Muscle of leg (tissue), 11 donors: Measurements from ENCODE around the gene EFCAB6. TPM values are rescaled to one million over a fixed set of nuclear protein-coding genes. Genes with fewer than 3 reads are reported as not detected.

Experiments used
- DNase-seq: peaks from one replicate; pipeline ENCODE4 v3.0.0; 2013
- H3K27ac ChIP-seq: one replicate; pipeline ENCODE4 v1.5.1; 2013; ENCODE audit warnings: mild to moderate bottlenecking, low read length, control low read depth
- H3K27me3 ChIP-seq: one replicate; pipeline ENCODE4 v1.6.1; 2013; ENCODE audit warnings: low read length; ENCODE audit not compliant: control insufficient read depth, insufficient read depth
- H3K36me3 ChIP-seq: one replicate; pipeline ENCODE4 v1.6.1; 2013; ENCODE audit warnings: low read length; ENCODE audit not compliant: control insufficient read depth, insufficient read depth
- H3K4me1 ChIP-seq: one replicate; pipeline ENCODE4 v1.6.1; 2013; ENCODE audit warnings: low read length; ENCODE audit not compliant: control insufficient read depth, insufficient read depth
- H3K4me3 ChIP-seq: one replicate; pipeline ENCODE4 v1.5.1; 2013; ENCODE audit warnings: low read length, control low read depth
- H3K9me3 ChIP-seq: replicated peaks from 2 replicates; pipeline ENCODE4 v1.6.1; 2013; ENCODE audit warnings: low read depth, low read length; ENCODE audit not compliant: control insufficient read depth
- WGBS: methylation state at CpG from one replicate; pipeline ENCODE4 v1.1.5; 2013; ENCODE audit warnings: missing lambda C conversion rate; ENCODE audit not compliant: insufficient coverage; 5-methylcytosine and 5-hydroxymethylcytosine counted together
- polyA plus RNA-seq, 8 donors: library from polyadenylated mRNA; unstranded; fragments of 120-200 nt; gene quantifications; one replicate each; pipeline versions ENCODE4 v1.2.1 to v1.2.3, GENCODE V29; 2013; ENCODE audit warnings: inconsistent platforms in 1 of 8, low replicate concordance in 1 of 8; ENCODE audit not compliant: insufficient read length in 8 of 8, insufficient read depth in 1 of 8
- total RNA-seq: library from RNA; stranded (reverse); fragments of 120-200 nt; gene quantifications from one replicate; pipeline ENCODE4 v1.2.4, GENCODE V29; 2013

Gene EFCAB6
- total and polyA plus RNA-seq, 9 donors, result 0.63 to 1.6 (median 1.1) TPM

- H3K27ac ChIP-seq, result no peak overlapping the region
- H3K36me3 ChIP-seq, result no peaks in the 10 kb centered on the region
- peaks cover 2% of the 10 kb centered on the region for H3K27me3 ChIP-seq
- no peaks in the 10 kb centered on the region for H3K4me1 ChIP-seq
- H3K9me3 ChIP-seq, result no peaks in the 10 kb centered on the region
- WGBS, result 92% methylated on average over 17 of the region's 17 CpGs
- no peak overlapping the region for H3K4me3 ChIP-seq
- DNase-seq, result no peak
These were observed 257.3 kb downstream of the EFCAB6 start for GRCh38 chr22:43554694-43555365.

- DNase-seq, result no peak
- Histone ChIP-seq H3K9me3 (no peaks in the 10 kb centered on the region), H3K27me3 (peaks cover 2% of the 10 kb centered on the region), H3K4me3 (no peak overlapping the region), H3K27ac (no peak overlapping the region), H3K36me3 (no peaks in the 10 kb centered on the region), H3K4me1 (no peaks in the 10 kb centered on the region)
- 92% methylated on average over 2 of the region's 6 CpGs for WGBS
These were observed 257.9 kb downstream of the EFCAB6 start for GRCh38 chr22:43554259-43554636.

- Histone ChIP-seq H3K4me3 (no peak overlapping the region), H3K27me3 (peaks cover 2% of the 10 kb centered on the region), H3K27ac (no peak overlapping the region), H3K36me3 (no peaks in the 10 kb centered on the region), H3K9me3 (no peaks in the 10 kb centered on the region), H3K4me1 (no peaks in the 10 kb centered on the region)
- DNase-seq, result no peak
- WGBS, result 90% methylated on average over 15 of the region's 16 CpGs
These were observed 258.4 kb downstream of the EFCAB6 start for GRCh38 chr22:43553451-43554258.

- H3K4me3 ChIP-seq, result no peak overlapping the region
- no peaks in the 10 kb centered on the region for H3K9me3 ChIP-seq
- WGBS, result 94% methylated on average over 2 of the region's 6 CpGs
- no peaks in the 10 kb centered on the region for H3K36me3 ChIP-seq
- peaks cover 2% of the 10 kb centered on the region for H3K27me3 ChIP-seq
- H3K27ac ChIP-seq, result no peak overlapping the region
- H3K4me1 ChIP-seq, result no peaks in the 10 kb centered on the region
- no peak for DNase-seq
These were observed 261.4 kb downstream of the EFCAB6 start for GRCh38 chr22:43550672-43551071.

GRCh38 chr22:43550024-43550620 lies 262.0 kb downstream of the EFCAB6 start:
- 64% methylated on average over 6 of the region's 14 CpGs for WGBS
- Histone ChIP-seq H3K36me3 (no peaks in the 10 kb centered on the region), H3K27ac (no peak overlapping the region), H3K27me3 (peaks cover 2% of the 10 kb centered on the region), H3K4me3 (no peak overlapping the region), H3K9me3 (no peaks in the 10 kb centered on the region), H3K4me1 (no peaks in the 10 kb centered on the region)
- DNase-seq, result no peak

GRCh38 chr22:43546186-43546585 lies 265.9 kb downstream of the EFCAB6 start:
- Histone ChIP-seq H3K36me3 (no peaks in the 10 kb centered on the region), H3K4me3 (no peak overlapping the region), H3K9me3 (no peaks in the 10 kb centered on the region), H3K4me1 (no peaks in the 10 kb centered on the region), H3K27me3 (peaks cover 2% of the 10 kb centered on the region), H3K27ac (no peak overlapping the region)
- no peak for DNase-seq
- no CpG with 5 or more reads among the region's 5 CpGs for whole genome bisulfite sequencing

- H3K36me3 ChIP-seq, result no peaks in the 10 kb centered on the region
- DNase-seq, result no peak
- H3K4me3 ChIP-seq, result no peak overlapping the region
- H3K4me1 ChIP-seq, result no peaks in the 10 kb centered on the region
- H3K27ac ChIP-seq, result no peak overlapping the region
- peaks cover 2% of the 10 kb centered on the region for H3K27me3 ChIP-seq
- WGBS, result 42% methylated on average over 2 of the region's 4 CpGs
- no peaks in the 10 kb centered on the region for H3K9me3 ChIP-seq
These were observed 267.8 kb downstream of the EFCAB6 start for GRCh38 chr22:43544289-43544673.

- no peaks in the 10 kb centered on the region for H3K4me1 ChIP-seq
- no peaks in the 10 kb centered on the region for H3K36me3 ChIP-seq
- no peak overlapping the region for H3K27ac ChIP-seq
- no peak overlapping the region for H3K4me3 ChIP-seq
- no peaks in the 10 kb centered on the region for H3K9me3 ChIP-seq
- DNase-seq, result no peak
- H3K27me3 ChIP-seq, result peaks cover 2% of the 10 kb centered on the region
- 75% methylated on average over 8 of the region's 12 CpGs for WGBS
These were observed 268.4 kb downstream of the EFCAB6 start for GRCh38 chr22:43543522-43544288.

GRCh38 chr22:43542681-43543521 lies 269.2 kb downstream of the EFCAB6 start:
- H3K9me3 ChIP-seq, result no peaks in the 10 kb centered on the region
- no peak for DNase-seq
- no peak overlapping the region for H3K27ac ChIP-seq
- H3K4me3 ChIP-seq, result no peak overlapping the region
- H3K27me3 ChIP-seq, result peaks cover 2% of the 10 kb centered on the region
- no peaks in the 10 kb centered on the region for H3K36me3 ChIP-seq
- 87% methylated on average over 22 of the region's 23 CpGs for WGBS
- no peaks in the 10 kb centered on the region for H3K4me1 ChIP-seq
